Fibroblast of skin of left quadriceps (primary cell): ENCODE results near the gene TEAD4.

Experiments
- DNase-seq, 2 experiments: peaks; one replicate each; pipeline ENCODE4 v3.0.0-alpha.2; 2013; ENCODE audit warnings: low read depth in 2 of 2

The TEAD4 gene

GRCh38 chr12:2959192-2959504 is at the start of gene TEAD4:
Gene TEAD4, plus strand, starts transcription at chr12:2959397.
- peak; percentile 73 to 78 for DNase-seq

- no peak for DNase-seq
Observed at GRCh38 chr12:2912216-2912575, 47.0 kb upstream of the TEAD4 start.

GRCh38 chr12:2919249-2919648 is 39.9 kb upstream of the TEAD4 start:
- DNase-seq: no peak

GRCh38 chr12:2922329-2922728 is 36.9 kb upstream of the TEAD4 start:
- DNase-seq: no peak

- DNase-seq: no peak
Observed at GRCh38 chr12:2923057-2923456, 36.1 kb upstream of the TEAD4 start.

- DNase-seq: no peak
Observed at GRCh38 chr12:2924019-2924418, 35.2 kb upstream of the TEAD4 start.

- no peak for DNase-seq
Observed at GRCh38 chr12:2925322-2925995, 33.7 kb upstream of the TEAD4 start.

- DNase-seq: no peak
Observed at GRCh38 chr12:2930865-2931264, 28.3 kb upstream of the TEAD4 start.

GRCh38 chr12:2933586-2933985 is 25.6 kb upstream of the TEAD4 start:
- DNase-seq: no peak

- no peak for DNase-seq
Observed at GRCh38 chr12:2934371-2934770, 24.8 kb upstream of the TEAD4 start.

- no peak for DNase-seq
Observed at GRCh38 chr12:2936301-2936700, 22.9 kb upstream of the TEAD4 start.

- DNase-seq: no peak
Observed at GRCh38 chr12:2937500-2937899, 21.7 kb upstream of the TEAD4 start.

GRCh38 chr12:2939191-2939590 is 20.0 kb upstream of the TEAD4 start:
- no peak for DNase-seq

GRCh38 chr12:2940564-2940963 is 18.6 kb upstream of the TEAD4 start:
- no peak for DNase-seq

- DNase-seq: no peak
Observed at GRCh38 chr12:2941524-2941923, 17.7 kb upstream of the TEAD4 start.

- DNase-seq: no peak
Observed at GRCh38 chr12:2944401-2945047, 14.7 kb upstream of the TEAD4 start.

- no peak for DNase-seq
Observed at GRCh38 chr12:2949411-2949810, 9.8 kb upstream of the TEAD4 start.

- no peak for DNase-seq
Observed at GRCh38 chr12:2955888-2956287, 3.3 kb upstream of the TEAD4 start.

- no peak for DNase-seq
Observed at GRCh38 chr12:2957816-2958431, 1.3 kb upstream of the TEAD4 start.

- DNase-seq: peak; percentile 51 to 53
Observed at GRCh38 chr12:2958432-2959191, 585 bp upstream of the TEAD4 start.

GRCh38 chr12:2959505-2960389 is 550 bp downstream of the TEAD4 start:
- peak; percentile 35 to 44 for DNase-seq
